NCI-H2107 (cell line): ENCODE results near the gene ZFHX3.
"Not testable (repeated sequence)": the region's sequence is repeated elsewhere in the genome, so short reads cannot be mapped to it uniquely, and the experiment has no call there.

Source experiments
- DNase-seq: peaks from one replicate; lab custom pipeline; 2025; lab: John Stamatoyannopoulos, UW

ZFHX3 gene, protein sequence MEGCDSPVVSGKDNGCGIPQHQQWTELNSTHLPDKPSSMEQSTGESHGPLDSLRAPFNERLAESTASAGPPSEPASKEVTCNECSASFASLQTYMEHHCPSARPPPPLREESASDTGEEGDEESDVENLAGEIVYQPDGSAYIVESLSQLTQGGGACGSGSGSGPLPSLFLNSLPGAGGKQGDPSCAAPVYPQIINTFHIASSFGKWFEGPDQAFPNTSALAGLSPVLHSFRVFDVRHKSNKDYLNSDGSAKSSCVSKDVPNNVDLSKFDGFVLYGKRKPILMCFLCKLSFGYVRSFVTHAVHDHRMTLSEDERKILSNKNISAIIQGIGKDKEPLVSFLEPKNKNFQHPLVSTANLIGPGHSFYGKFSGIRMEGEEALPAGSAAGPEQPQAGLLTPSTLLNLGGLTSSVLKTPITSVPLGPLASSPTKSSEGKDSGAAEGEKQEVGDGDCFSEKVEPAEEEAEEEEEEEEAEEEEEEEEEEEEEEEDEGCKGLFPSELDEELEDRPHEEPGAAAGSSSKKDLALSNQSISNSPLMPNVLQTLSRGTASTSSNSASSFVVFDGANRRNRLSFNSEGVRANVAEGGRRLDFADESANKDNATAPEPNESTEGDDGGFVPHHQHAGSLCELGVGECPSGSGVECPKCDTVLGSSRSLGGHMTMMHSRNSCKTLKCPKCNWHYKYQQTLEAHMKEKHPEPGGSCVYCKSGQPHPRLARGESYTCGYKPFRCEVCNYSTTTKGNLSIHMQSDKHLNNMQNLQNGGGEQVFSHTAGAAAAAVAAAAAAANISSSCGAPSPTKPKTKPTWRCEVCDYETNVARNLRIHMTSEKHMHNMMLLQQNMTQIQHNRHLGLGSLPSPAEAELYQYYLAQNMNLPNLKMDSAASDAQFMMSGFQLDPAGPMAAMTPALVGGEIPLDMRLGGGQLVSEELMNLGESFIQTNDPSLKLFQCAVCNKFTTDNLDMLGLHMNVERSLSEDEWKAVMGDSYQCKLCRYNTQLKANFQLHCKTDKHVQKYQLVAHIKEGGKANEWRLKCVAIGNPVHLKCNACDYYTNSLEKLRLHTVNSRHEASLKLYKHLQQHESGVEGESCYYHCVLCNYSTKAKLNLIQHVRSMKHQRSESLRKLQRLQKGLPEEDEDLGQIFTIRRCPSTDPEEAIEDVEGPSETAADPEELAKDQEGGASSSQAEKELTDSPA (N-terminal part only)

DNA sequence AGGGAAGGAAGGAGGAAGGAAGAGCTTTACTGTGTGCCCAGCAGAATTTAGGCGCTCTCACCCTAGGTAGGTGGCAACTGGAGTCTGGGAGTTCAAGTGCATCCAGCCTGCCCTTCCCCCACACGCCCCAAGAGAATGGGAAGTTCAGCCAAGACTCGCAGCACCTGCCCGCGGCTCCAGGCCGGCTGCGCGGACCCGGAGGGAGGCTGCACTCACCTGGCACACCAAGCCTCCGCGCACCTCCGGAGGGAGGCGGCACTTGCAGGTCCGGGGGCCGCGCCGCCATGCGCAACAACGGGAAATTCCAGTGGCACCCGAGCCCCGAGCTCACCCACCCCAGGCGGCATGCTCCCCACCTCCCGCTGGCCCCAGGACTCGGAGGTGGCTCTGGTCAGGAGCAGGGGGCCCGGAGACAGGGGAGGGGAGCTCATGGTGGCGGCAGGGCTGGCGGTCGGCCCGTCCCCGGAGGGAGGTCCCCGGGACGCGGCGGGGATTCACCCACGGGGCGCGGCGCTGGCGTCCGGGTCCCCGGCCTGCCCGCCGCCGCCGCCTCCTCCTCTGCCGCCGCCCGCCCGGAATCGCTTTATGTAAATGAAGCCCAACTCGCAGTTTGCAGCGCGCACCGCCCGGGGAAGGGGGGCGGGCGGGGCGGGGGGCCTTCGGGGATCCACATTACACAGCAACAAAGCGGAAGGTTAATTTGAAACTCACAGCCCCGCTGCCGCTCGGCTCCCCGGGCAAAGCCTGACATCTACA is at the start of gene ZFHX3:
Gene ZFHX3 (minus strand): TSS at position 593 of the 756 bp plus-strand sequence. CDS start 87,983 bp downstream, outside the sequence.
- DNase-seq: peak; percentile 65

GRCh38 chr16:73096510-73096909 is 48.6 kb upstream of the ZFHX3 start:
- no peak for DNase-seq

GRCh38 chr16:73095885-73096421 is 48.0 kb upstream of the ZFHX3 start:
- peak; percentile 26 for DNase-seq

GRCh38 chr16:73095142-73095820 is 47.4 kb upstream of the ZFHX3 start:
- no peak for DNase-seq

GRCh38 chr16:73094371-73094770 is 46.4 kb upstream of the ZFHX3 start:
- DNase-seq: no peak

GRCh38 chr16:73093146-73094144 is 45.5 kb upstream of the ZFHX3 start:
- no peak for DNase-seq

- no peak for DNase-seq
These were observed 44.4 kb upstream of the ZFHX3 start for GRCh38 chr16:73092236-73092781.

DNA sequence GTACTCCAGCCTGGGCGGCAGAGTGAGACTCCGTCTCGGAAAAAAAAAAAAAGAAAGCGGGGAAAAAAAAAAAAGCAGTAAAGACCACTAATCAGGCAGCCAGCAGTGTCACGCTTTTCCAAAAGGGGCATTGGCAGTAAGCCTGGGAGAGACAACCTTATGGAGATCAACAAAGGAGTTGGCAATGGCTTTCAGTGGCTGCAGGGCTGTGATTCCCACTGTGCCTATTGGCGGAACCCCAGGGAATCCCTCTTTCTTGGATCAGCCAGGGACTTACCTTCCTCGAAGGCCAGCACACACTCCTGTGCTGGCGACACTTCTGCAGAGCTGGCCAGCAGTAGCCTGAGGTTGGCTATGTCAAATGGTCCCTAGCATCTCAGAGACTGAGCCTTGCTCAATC is 43.2 kb upstream of the ZFHX3 start:
- DNase-seq: no peak

DNA sequence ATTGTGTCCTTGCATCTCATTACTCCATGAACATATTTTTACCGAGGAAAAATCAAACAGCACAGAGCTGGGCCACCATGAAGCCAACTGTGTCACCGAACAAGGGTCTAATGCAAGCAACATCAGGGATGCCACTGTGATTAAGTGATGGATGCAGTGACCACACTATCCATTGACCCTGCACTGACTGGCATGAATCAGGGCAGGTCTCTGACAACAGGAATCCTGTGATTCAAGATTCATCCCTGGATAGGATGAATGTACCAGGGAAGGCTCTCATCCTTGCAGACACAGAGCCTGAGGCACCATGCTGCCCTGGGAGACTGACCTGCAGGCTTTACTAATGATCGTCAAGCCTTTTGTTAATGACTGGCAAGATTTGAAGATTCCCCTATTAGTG is 41.5 kb upstream of the ZFHX3 start:
- no peak for DNase-seq

DNA sequence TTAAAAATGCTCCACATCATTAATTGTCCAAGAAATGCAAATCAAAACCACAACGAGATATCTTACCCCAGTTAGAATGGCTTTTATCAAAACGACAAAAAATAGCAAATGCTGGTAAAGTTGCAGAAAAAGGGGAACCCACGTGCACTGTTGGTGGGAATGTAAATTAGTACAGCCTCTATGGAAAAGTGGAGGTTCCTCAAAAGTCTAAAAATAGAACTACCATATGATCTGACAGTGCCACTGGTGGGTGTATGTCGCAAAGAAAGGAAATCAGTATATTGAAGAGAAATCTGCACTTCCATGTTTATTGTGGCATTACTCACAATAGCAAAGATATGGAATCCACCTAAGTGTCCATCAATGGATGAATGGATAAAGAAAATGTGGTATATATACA is 38.2 kb upstream of the ZFHX3 start:
- no peak for DNase-seq

- DNase-seq: no peak
These were observed 35.3 kb upstream of the ZFHX3 start for GRCh38 chr16:73083271-73083670.

GRCh38 chr16:73082634-73083051 is 34.7 kb upstream of the ZFHX3 start:
- DNase-seq: not testable (repeated sequence)

GRCh38 chr16:73080931-73081330 is 33.0 kb upstream of the ZFHX3 start:
- DNase-seq: no peak

DNA sequence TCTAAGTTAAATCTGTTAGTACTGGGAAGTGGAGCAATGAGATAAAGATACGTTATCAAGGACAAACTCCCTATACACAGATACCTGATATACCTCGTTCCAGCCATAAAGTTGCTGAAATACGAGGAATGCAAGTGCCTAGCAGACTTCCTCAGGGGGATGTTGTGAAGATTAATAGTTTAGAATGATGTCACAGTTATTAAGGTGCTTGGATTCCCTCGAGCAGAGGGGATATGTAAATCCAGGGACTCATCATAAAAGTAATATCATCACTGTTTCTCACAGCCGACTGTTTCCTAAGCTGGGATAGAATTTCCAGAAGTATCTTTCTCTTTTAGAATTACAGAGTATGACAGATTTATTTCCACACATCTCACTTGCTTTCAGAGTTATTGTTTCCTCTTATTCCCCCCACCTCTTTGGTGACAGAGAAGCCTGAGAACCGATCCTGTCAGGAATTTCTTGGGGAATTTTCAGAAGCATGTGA is 28.4 kb upstream of the ZFHX3 start:
- DNase-seq: no peak

DNA sequence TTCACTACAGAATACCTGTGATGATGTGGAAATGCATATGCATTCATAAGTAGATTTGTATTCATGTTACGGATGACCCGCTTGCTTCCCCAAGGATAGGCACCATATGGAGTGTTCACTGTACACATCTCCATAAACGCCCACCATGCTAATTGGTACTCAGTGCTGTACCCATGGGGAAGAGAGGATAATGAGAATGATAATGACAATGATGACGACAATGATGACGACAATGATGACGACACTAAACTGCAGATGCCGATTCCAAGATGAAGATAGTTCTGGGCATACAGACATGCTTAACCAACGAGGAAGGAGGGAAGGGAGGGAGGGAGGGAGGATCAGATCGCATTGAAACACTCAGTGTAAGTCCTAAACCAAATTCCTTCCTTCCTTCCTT is 26.5 kb upstream of the ZFHX3 start:
- DNase-seq: no peak

- DNase-seq: not testable (repeated sequence)
These were observed 24.1 kb upstream of the ZFHX3 start for GRCh38 chr16:73072051-73072450.

GRCh38 chr16:73071131-73071940 is 23.4 kb upstream of the ZFHX3 start:
- DNase-seq: peak; percentile 70
